WTC11 (cell line): Measurements from ENCODE around the gene CCDC34. TPM values are rescaled to one million over a fixed set of nuclear protein-coding genes. Genes with fewer than 3 reads are reported as not detected.

Source experiments
- ATAC-seq: fragments of 200-7000 bp; cut with Tn5 transposase; 2 replicates; pipeline ENCODE4 v1.10.0; 2021; ENCODE audit warnings: mild to moderate bottlenecking, moderate library complexity
- CTCF ChIA-PET: fragments of 300-600 bp; sonication (Branson Sonifier 250); formaldehyde crosslinking; loops from one replicate; lab custom pipeline; 2021; ENCODE audit warnings: antibody characterized with exemption; lab: Charles Lee
- POLR2A ChIA-PET: fragments of 350-600 bp; sonication (Branson Sonifier 250); formaldehyde crosslinking; loops from one replicate; lab custom pipeline; 2021; ENCODE audit warnings: antibody characterized with exemption; lab: Charles Lee
- DNase-seq: peaks from one replicate; pipeline ENCODE4 v3.0.0; 2021; ENCODE audit warnings: low spot score
- H3K27ac Mint-ChIP-seq: 2 replicates; pipeline ENCODE4 v1.8.0; 2021; ENCODE audit warnings: mixed read lengths
- H3K27me3 Mint-ChIP-seq: 2 replicates; pipeline ENCODE4 v1.8.0; 2021; ENCODE audit warnings: low read depth, mild to moderate bottlenecking, moderate library complexity, mixed read lengths
- H3K36me3 Mint-ChIP-seq: 2 replicates; pipeline ENCODE4 v1.8.0; 2021; ENCODE audit warnings: mixed read lengths
- H3K4me1 Mint-ChIP-seq: 2 replicates; pipeline ENCODE4 v1.8.0; 2022; ENCODE audit warnings: mixed read lengths
- H3K4me3 Mint-ChIP-seq: 2 replicates; pipeline ENCODE4 v1.8.0; 2021; ENCODE audit warnings: mild to moderate bottlenecking, moderate library complexity, mixed read lengths
- H3K9me3 Mint-ChIP-seq: 2 replicates; pipeline ENCODE4 v1.8.0; 2021; ENCODE audit warnings: mixed read lengths
- ELF4 ChIP-seq: sonication (generic); formaldehyde crosslinking; IDR thresholded peaks from 2 replicates; pipeline ENCODE4 v1.8.1; 2022; ENCODE audit warnings: low read depth, mild to moderate bottlenecking, moderate library complexity, missing genetic modification reagents
- ESRRA ChIP-seq: sonication (generic); formaldehyde crosslinking; IDR thresholded peaks from 2 replicates; pipeline ENCODE4 v1.8.1; 2022; ENCODE audit warnings: mild to moderate bottlenecking, missing genetic modification reagents, borderline replicate concordance
- HMGA2 ChIP-seq: fragments of 250-450 bp; sonication (Bioruptor Pico); IDR thresholded peaks from 2 replicates; pipeline ENCODE4 v1.4.0; 2021; ENCODE audit warnings: mild to moderate bottlenecking, moderate library complexity
- SOX15 ChIP-seq: fragments of 250-450 bp; sonication (Bioruptor Pico); IDR thresholded peaks from 2 replicates; pipeline ENCODE4 v1.9.0; 2021; ENCODE audit warnings: mild to moderate bottlenecking
- ZNF416 ChIP-seq: fragments of 250-450 bp; sonication (Bioruptor Pico); IDR thresholded peaks from 2 replicates; pipeline ENCODE4 v1.9.0; 2021; ENCODE audit warnings: mild to moderate bottlenecking, inconsistent platforms
- ZNF423 ChIP-seq: fragments of 250-450 bp; sonication (Bioruptor Pico); IDR thresholded peaks from 2 replicates; pipeline ENCODE4 v2.1.2; 2022; ENCODE audit warnings: mild to moderate bottlenecking, moderate library complexity
- ZNF671 ChIP-seq: fragments of 250-450 bp; sonication (Bioruptor Pico); IDR thresholded peaks from 2 replicates; pipeline ENCODE4 v1.8.0; 2021; ENCODE audit warnings: mild to moderate bottlenecking
- total RNA-seq: library from RNA; stranded (reverse); gene quantifications from 3 replicates; pipeline ENCODE4 v1.2.3, GENCODE V29; 2021
- TF ChIP-seq, protein P1 (sequence below): fragments of 250-450 bp; sonication (Bioruptor Pico); conservative IDR thresholded peaks from 2 replicates; pipeline ENCODE4 v1.9.0; 2021; ENCODE audit warnings: mild to moderate bottlenecking
- TF ChIP-seq, protein P2 (sequence below): fragments of 250-450 bp; sonication (Bioruptor Pico); IDR thresholded peaks from 2 replicates; pipeline ENCODE4 v1.9.0; 2021; ENCODE audit warnings: mild to moderate bottlenecking, borderline replicate concordance
- TF ChIP-seq, protein P3 (sequence below): sonication (generic); formaldehyde crosslinking; IDR thresholded peaks from 2 replicates; pipeline ENCODE4 v1.8.1; 2022; ENCODE audit warnings: mild to moderate bottlenecking, missing genetic modification reagents, moderate library complexity, borderline replicate concordance
- TF ChIP-seq, protein P4 (sequence below): sonication (generic); formaldehyde crosslinking; IDR thresholded peaks from 2 replicates; pipeline ENCODE4 v1.8.1; 2023; ENCODE audit warnings: mild to moderate bottlenecking, missing genetic modification reagents, borderline replicate concordance
- TF ChIP-seq, protein P5 (sequence below): sonication (generic); formaldehyde crosslinking; IDR thresholded peaks from 2 replicates; pipeline ENCODE4 v1.8.1; 2023; ENCODE audit warnings: mild to moderate bottlenecking, missing genetic modification reagents

CCDC34 gene
- total RNA-seq, 1 experiment from 2014 or later, result 23.7 TPM

DNA sequence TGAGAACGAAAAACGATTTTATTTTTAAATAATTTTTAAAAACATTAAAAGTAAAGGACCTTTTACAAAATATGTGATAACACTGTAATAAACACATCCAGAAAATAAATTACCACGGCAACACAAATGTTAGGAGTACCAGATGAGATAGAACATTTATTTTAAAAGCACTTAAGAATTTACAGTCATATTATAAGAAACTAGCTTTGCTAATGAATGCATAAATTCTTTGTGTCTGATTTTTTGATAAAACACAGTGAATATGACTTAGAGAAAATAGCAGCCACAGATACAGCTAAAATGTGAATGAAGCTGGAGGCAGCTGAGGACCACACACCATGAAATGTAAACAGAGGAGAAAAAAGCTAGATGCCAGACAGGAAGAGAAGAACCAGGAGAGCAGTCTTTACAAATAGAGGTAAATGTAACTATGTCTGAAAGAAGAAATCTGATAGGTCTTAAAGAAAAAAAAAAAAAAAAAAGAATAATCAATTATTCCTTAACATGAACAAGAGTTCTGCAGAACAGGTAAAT is 14.6 kb downstream of the CCDC34 start:
- Mint-ChIP-seq H3K9me3 (peaks cover 7% of the 10 kb centered on the region), H3K4me1 (peaks cover 61% of the 10 kb centered on the region), H3K4me3 (peak overlapping the region; percentile 9), H3K36me3 (peaks cover 17% of the 10 kb centered on the region), H3K27me3 (peaks cover 22% of the 10 kb centered on the region), H3K27ac (peak overlapping the region; percentile 85)
- no peak for DNase-seq
- POLR2A ChIA-PET, result no interaction called here
- ATAC-seq, result peak; percentile 54
- TF ChIP-seq ESRRA (CRISPR knock-in tag) (no peak), ZNF423 (no peak), SOX15 (CRISPR knock-in tag) (no peak), ZNF416 (CRISPR knock-in tag) (no peak), ZNF671 (CRISPR knock-in tag) (no peak), HMGA2 (CRISPR knock-in tag) (no peak)
- TF ChIP-seq, protein P1, sequence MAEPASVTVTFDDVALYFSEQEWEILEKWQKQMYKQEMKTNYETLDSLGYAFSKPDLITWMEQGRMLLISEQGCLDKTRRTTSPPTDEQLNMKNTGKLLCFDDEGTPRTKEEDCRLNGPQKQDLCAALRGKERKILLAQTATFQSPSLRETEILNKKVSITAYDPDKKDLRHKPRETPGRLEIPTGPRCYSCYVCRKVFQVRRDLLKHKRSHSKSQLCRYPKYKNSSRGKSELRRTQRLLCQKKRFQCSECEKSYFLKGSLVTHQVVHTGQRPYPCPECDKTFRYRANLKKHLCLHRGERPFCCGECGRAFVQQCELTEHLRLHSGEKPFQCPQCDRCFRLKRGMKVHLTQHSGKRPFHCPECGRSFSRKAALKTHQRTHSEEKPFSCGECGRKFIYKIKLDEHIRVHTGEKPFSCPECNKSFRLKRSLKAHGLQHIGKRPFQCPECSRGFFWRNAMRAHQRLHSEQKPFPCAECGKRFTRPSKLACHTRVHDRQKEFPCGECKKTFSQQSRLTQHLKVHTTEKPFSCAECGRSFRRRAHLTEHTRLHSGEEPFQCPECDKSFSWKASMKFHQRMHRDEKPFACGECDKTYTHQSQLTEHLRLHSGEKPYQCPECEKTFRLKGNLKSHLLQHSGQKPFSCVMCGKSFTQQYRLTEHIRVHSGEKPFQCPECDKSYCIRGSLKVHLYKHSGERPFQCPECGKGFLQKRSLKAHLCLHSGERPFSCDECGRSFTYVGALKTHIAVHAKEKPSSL (CRISPR knock-in tag), result no peak
- TF ChIP-seq, protein P2, sequence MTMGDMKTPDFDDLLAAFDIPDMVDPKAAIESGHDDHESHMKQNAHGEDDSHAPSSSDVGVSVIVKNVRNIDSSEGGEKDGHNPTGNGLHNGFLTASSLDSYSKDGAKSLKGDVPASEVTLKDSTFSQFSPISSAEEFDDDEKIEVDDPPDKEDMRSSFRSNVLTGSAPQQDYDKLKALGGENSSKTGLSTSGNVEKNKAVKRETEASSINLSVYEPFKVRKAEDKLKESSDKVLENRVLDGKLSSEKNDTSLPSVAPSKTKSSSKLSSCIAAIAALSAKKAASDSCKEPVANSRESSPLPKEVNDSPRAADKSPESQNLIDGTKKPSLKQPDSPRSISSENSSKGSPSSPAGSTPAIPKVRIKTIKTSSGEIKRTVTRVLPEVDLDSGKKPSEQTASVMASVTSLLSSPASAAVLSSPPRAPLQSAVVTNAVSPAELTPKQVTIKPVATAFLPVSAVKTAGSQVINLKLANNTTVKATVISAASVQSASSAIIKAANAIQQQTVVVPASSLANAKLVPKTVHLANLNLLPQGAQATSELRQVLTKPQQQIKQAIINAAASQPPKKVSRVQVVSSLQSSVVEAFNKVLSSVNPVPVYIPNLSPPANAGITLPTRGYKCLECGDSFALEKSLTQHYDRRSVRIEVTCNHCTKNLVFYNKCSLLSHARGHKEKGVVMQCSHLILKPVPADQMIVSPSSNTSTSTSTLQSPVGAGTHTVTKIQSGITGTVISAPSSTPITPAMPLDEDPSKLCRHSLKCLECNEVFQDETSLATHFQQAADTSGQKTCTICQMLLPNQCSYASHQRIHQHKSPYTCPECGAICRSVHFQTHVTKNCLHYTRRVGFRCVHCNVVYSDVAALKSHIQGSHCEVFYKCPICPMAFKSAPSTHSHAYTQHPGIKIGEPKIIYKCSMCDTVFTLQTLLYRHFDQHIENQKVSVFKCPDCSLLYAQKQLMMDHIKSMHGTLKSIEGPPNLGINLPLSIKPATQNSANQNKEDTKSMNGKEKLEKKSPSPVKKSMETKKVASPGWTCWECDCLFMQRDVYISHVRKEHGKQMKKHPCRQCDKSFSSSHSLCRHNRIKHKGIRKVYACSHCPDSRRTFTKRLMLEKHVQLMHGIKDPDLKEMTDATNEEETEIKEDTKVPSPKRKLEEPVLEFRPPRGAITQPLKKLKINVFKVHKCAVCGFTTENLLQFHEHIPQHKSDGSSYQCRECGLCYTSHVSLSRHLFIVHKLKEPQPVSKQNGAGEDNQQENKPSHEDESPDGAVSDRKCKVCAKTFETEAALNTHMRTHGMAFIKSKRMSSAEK, result no peak
- TF ChIP-seq, protein P3, sequence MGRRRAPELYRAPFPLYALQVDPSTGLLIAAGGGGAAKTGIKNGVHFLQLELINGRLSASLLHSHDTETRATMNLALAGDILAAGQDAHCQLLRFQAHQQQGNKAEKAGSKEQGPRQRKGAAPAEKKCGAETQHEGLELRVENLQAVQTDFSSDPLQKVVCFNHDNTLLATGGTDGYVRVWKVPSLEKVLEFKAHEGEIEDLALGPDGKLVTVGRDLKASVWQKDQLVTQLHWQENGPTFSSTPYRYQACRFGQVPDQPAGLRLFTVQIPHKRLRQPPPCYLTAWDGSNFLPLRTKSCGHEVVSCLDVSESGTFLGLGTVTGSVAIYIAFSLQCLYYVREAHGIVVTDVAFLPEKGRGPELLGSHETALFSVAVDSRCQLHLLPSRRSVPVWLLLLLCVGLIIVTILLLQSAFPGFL (CRISPR knock-in tag), result no peak
- TF ChIP-seq, protein P4, sequence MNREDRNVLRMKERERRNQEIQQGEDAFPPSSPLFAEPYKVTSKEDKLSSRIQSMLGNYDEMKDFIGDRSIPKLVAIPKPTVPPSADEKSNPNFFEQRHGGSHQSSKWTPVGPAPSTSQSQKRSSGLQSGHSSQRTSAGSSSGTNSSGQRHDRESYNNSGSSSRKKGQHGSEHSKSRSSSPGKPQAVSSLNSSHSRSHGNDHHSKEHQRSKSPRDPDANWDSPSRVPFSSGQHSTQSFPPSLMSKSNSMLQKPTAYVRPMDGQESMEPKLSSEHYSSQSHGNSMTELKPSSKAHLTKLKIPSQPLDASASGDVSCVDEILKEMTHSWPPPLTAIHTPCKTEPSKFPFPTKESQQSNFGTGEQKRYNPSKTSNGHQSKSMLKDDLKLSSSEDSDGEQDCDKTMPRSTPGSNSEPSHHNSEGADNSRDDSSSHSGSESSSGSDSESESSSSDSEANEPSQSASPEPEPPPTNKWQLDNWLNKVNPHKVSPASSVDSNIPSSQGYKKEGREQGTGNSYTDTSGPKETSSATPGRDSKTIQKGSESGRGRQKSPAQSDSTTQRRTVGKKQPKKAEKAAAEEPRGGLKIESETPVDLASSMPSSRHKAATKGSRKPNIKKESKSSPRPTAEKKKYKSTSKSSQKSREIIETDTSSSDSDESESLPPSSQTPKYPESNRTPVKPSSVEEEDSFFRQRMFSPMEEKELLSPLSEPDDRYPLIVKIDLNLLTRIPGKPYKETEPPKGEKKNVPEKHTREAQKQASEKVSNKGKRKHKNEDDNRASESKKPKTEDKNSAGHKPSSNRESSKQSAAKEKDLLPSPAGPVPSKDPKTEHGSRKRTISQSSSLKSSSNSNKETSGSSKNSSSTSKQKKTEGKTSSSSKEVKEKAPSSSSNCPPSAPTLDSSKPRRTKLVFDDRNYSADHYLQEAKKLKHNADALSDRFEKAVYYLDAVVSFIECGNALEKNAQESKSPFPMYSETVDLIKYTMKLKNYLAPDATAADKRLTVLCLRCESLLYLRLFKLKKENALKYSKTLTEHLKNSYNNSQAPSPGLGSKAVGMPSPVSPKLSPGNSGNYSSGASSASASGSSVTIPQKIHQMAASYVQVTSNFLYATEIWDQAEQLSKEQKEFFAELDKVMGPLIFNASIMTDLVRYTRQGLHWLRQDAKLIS (CRISPR knock-in tag), result no peak
- CTCF ChIA-PET, result interaction anchor here (1.3 to 1.5 kb wide), 2 partner anchors 52 to 124 kb away, joined by 3 to 9 read pairs; partner anchors contain the start of gene LGR4

DNA sequence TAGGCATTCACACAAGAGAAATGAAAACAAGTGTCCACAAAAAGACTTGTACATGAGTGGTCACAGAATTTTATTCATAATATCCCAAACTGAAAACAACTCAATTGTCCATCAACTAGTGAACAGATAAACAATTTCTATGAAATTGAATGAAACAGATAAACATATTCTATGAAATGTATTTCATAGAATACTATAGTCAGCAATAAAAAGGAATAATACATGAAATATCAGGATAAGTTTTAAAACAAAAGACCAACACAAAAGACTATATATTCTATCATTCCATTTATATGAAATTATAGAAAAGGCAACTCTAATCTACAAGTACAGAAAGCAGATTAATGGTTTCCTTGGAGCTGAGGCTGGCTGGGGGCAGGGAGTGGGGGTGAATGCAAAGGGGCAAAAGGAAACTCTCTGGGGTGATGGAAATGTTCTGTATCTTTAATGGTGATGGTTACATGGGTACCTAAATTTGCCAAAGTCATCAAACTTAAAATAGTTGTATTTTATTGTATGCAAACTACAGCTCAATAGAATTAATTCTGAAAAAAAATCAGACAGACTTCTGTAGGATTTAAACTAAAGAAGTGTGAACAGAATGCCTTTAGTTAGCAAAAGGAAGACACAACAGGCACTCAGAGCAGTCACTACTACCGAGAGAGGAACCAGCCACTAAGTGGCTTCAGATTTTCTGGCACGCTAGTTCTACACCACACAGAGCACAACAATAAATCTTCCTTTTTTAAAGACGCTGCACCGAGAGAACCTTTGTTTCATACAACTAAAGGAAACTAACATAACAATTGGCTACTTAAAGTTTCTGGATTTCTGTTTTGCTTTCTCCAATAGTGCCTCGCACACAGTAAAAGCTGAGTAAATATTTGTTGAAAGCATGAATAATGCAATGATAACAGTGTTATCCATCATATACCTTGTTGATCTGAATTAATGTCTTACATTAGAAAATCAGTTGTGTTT is 15.4 kb downstream of the CCDC34 start:
- no peak for TF ChIP-seq ELF4
- TF ChIP-seq, protein P5, sequence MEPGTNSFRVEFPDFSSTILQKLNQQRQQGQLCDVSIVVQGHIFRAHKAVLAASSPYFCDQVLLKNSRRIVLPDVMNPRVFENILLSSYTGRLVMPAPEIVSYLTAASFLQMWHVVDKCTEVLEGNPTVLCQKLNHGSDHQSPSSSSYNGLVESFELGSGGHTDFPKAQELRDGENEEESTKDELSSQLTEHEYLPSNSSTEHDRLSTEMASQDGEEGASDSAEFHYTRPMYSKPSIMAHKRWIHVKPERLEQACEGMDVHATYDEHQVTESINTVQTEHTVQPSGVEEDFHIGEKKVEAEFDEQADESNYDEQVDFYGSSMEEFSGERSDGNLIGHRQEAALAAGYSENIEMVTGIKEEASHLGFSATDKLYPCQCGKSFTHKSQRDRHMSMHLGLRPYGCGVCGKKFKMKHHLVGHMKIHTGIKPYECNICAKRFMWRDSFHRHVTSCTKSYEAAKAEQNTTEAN, result peak; percentile 46; the same call in 1 of the 2 replicates
- ATAC-seq, result peak; percentile 97
- Mint-ChIP-seq H3K4me3 (peak overlapping the region; percentile 30), H3K4me1 (peaks cover 56% of the 10 kb centered on the region), H3K36me3 (peaks cover 23% of the 10 kb centered on the region), H3K27ac (peak overlapping the region; percentile 59), H3K27me3 (peaks cover 22% of the 10 kb centered on the region), H3K9me3 (peaks cover 12% of the 10 kb centered on the region)
- ChIA-PET CTCF (interaction anchor here (1.3 to 1.5 kb wide), 2 partner anchors 51 to 125 kb away, joined by 3 to 9 read pairs; partner anchors contain the start of gene LGR4), POLR2A (no interaction called here)
- DNase-seq, result no peak
